Femur (tissue), 1 donor: ENCODE data around the gene PPP1R17.

Source experiments
- DNase-seq: peaks from one replicate; pipeline ENCODE4 v3.0.0-alpha.2; 2017

The PPP1R17 gene

DNA sequence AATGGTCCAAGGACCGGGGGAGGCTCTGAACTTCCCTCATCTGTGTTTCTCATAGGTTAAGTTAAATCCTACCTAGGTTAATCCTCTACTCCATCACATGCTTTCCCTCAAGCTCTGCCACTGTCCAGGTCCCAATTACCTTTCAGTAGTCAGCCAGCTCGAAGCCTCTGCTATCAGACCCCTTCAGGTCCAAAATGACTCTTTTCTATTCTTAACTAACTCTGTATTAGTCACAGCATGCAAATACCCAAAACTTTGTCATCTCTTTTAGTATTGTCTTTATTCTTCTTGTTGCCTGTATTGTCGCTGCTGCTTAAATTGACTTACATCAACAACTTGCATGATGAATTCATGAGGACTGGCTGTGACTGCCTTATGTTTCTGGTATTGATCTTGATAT is 15.3 kb downstream of the PPP1R17 start:
- DNase-seq: no peak

- no peak for DNase-seq
Measured at GRCh38 chr7:31705377-31705776, 18.4 kb downstream of the PPP1R17 start.

GRCh38 chr7:31707089-31707488 is 20.1 kb downstream of the PPP1R17 start:
- DNase-seq: no peak

- DNase-seq: no peak
Measured at GRCh38 chr7:31710171-31710570, 23.2 kb downstream of the PPP1R17 start.

DNA sequence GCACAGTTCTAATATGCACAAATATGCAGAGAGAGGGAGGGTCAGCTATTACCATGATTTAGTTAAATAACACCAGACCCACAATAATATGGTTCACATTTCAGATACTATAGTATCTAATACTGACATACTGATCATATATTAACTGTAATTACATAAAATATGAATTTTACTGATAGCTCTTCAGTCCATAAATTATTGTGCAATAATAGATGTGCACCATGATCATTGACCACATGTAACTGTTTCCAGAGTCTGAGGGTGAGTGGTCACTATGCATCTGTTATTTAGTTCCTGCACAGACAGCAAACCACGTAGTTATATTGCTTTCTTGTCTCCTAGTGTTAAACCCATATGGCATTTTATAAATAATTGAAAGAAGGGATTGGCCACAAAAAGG is 29.3 kb downstream of the PPP1R17 start:
- no peak for DNase-seq

DNA sequence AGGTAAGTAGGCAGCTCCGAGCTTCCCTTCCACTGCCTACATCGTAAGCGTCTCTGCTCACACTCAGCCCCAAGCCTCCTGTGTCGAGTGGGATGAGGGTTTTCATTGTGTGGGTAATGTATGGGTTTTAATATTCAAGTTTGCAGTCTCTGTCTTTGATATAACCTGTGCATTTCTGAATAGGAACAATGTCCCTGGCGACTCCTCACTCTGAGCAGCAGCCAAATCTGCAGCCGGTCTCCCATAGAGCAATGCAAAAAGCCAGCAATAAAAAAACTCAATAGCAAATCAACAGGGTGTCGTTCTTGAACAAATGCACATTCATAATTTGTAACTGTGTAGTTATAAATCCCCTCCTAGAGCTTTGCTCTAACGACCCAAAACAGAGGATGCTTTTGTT is 33.4 kb downstream of the PPP1R17 start:
- no peak for DNase-seq

GRCh38 chr7:31724696-31725095 is 37.7 kb downstream of the PPP1R17 start:
- DNase-seq: no peak

DNA sequence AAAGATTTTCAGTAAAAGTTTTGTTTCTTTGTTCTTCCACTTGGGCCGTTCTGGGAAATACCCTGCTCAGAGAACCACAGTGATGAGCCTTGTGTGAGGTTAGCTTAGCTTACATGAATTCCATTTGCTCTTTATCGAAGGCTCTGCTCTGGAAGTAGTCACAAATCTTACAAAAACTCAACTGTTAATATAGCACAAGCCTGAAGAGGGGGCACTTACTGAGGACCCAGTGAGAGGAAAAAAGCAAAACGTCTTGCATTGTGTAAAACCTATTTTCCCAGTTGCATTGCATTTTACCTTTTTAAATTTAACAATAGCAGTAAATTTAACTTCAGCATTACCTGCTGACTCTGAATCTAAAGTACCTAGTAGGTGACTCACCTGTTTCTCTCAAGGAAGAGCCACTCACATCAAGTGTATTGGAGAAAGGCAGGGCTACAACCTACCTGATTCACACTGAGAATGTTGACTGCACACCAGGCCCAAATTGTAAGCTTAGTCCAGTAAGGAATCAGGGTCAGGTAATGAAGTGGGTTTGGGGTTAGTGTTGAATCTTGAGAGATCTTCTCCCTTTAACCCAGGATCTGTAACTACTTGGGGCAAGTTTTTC is 42.3 kb downstream of the PPP1R17 start:
- no peak for DNase-seq

DNA sequence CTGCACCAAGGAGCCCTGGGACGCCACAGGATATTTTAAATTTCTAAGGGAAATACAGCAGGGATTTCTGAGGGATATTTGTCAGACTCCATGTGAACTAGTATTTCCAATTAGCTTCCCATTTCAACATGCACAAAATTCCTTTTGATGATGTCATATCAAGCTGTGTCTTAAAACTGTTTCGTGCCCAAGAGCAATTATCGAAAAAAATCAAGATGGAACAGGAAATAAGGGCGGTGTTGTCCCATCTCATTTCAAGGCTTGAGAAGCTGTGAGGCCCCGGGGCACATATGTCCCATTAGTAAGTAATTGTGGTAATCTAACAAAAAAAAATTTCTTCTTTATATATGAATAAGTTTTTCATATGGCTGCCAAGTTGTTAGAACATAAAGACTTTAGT is 47.4 kb downstream of the PPP1R17 start:
- no peak for DNase-seq

- peak; percentile 75 for DNase-seq
Measured at GRCh38 chr7:31735991-31736982, 49.3 kb downstream of the PPP1R17 start.

DNA sequence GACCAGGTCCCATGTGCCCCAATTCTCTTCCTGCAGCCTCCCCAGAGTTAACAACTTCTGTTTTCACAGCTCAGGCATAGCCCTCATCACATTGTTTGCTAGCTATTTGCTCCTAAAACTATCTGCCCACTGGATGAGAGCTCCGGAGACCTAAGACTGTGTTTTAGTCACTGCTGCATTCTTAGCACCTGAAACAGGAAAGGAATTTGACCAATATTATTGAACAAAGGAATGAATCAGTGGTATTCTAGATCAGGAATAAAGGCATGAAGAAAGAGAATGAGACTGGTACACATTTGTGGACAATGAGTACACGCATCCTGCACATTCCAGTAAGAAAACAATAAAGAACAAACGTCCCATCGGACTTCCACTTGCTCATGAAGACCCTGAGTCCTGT is 54.8 kb downstream of the PPP1R17 start:
- DNase-seq: no peak

- peak; percentile 69 for DNase-seq
Measured at GRCh38 chr7:31744294-31744874, 57.4 kb downstream of the PPP1R17 start.

- DNase-seq: no peak
Measured at GRCh38 chr7:31747553-31747952, 60.5 kb downstream of the PPP1R17 start.

GRCh38 chr7:31748084-31748483 is 61.1 kb downstream of the PPP1R17 start:
- no peak for DNase-seq

GRCh38 chr7:31751726-31752125 is 64.7 kb downstream of the PPP1R17 start:
- no peak for DNase-seq
